HG03432 (cell line): ENCODE results near the gene SNAP47.

ENCODE experiments used
- ATAC-seq: cut with Tn5 transposase; IDR thresholded peaks from one replicate; pipeline ENCODE4 v1.9.1; 2021; ENCODE audit warnings: mild to moderate bottlenecking, moderate library complexity; ENCODE audit not compliant: unreplicated experiment

The SNAP47 gene

GRCh38 chr1:227767401-227768124 is 32.3 kb downstream of the SNAP47 start:
- ATAC-seq, result no peak

- no peak for ATAC-seq
Observed at GRCh38 chr1:227768125-227768439, 32.8 kb downstream of the SNAP47 start.

- no peak for ATAC-seq
Observed at GRCh38 chr1:227768640-227769039, 33.4 kb downstream of the SNAP47 start.

GRCh38 chr1:227769047-227769935 is 34.1 kb downstream of the SNAP47 start:
- no peak for ATAC-seq

- ATAC-seq, result no peak
Observed at GRCh38 chr1:227769936-227770494, 34.8 kb downstream of the SNAP47 start.

GRCh38 chr1:227770812-227771211 is 35.6 kb downstream of the SNAP47 start:
- ATAC-seq, result no peak

- no peak for ATAC-seq
Observed at GRCh38 chr1:227771326-227771725, 36.1 kb downstream of the SNAP47 start.

- no peak for ATAC-seq
Observed at GRCh38 chr1:227771771-227772170, 36.5 kb downstream of the SNAP47 start.

GRCh38 chr1:227773558-227773957 is 38.3 kb downstream of the SNAP47 start:
- ATAC-seq, result no peak

- no peak for ATAC-seq
Observed at GRCh38 chr1:227774051-227774731, 39.0 kb downstream of the SNAP47 start.

- ATAC-seq, result no peak
Observed at GRCh38 chr1:227774821-227775661, 39.8 kb downstream of the SNAP47 start.

- no peak for ATAC-seq
Observed at GRCh38 chr1:227775841-227776240, 40.6 kb downstream of the SNAP47 start.

- no peak for ATAC-seq
Observed at GRCh38 chr1:227776331-227776771, 41.1 kb downstream of the SNAP47 start.

- ATAC-seq, result no peak
Observed at GRCh38 chr1:227777156-227777555, 41.9 kb downstream of the SNAP47 start.

GRCh38 chr1:227777646-227778045 is 42.4 kb downstream of the SNAP47 start:
- ATAC-seq, result no peak

GRCh38 chr1:227778401-227778947 is 43.2 kb downstream of the SNAP47 start:
- ATAC-seq, result no peak

- ATAC-seq, result no peak
Observed at GRCh38 chr1:227779021-227779441, 43.8 kb downstream of the SNAP47 start.

GRCh38 chr1:227779685-227780084 is 44.5 kb downstream of the SNAP47 start:
- no peak for ATAC-seq

- ATAC-seq, result no peak
Observed at GRCh38 chr1:227780101-227781044, 45.1 kb downstream of the SNAP47 start.
